CD8-positive, alpha-beta memory T cell (primary cell): Measurements from ENCODE around the gene B3GALT5. TPM values are rescaled to one million over a fixed set of nuclear protein-coding genes. Genes with fewer than 3 reads are reported as not detected.

Experiments used
- CTCF ChIA-PET: fragments of 350-600 bp; sonication (Branson Sonifier 250); formaldehyde crosslinking; loops from one replicate; lab custom pipeline; 2021; ENCODE audit warnings: antibody characterized with exemption; lab: Charles Lee
- POLR2A ChIA-PET: fragments of 350-600 bp; sonication (Branson Sonifier 250); formaldehyde crosslinking; loops from one replicate; lab custom pipeline; 2021; ENCODE audit warnings: antibody characterized with exemption; lab: Charles Lee
- DNase-seq, 5 donors: peaks; one replicate each; pipeline versions ENCODE4 v3.0.0 to v3.0.0-alpha.2; 2020 to 2022; ENCODE audit warnings: mixed read lengths in 1 of 5
- H3K27ac ChIP-seq: one replicate; pipeline ENCODE4 v1.7.0; 2013; ENCODE audit warnings: low read depth, mild to moderate bottlenecking, low read length, moderate library complexity
- H3K27me3 ChIP-seq: 2 replicates; pipeline ENCODE4 v1.7.0; 2013; ENCODE audit warnings: low read length, mild to moderate bottlenecking; ENCODE audit not compliant: insufficient read depth, poor library complexity, severe bottlenecking
- H3K36me3 ChIP-seq: 2 replicates; pipeline ENCODE4 v1.7.0; 2013; ENCODE audit warnings: mild to moderate bottlenecking, low read length, moderate library complexity; ENCODE audit not compliant: insufficient read depth
- H3K4me1 ChIP-seq: 2 replicates; pipeline ENCODE4 v1.7.0; 2013; ENCODE audit warnings: mild to moderate bottlenecking, low read length, moderate library complexity; ENCODE audit not compliant: insufficient read depth
- H3K4me3 ChIP-seq: 2 replicates; pipeline ENCODE4 v1.7.0; 2013; ENCODE audit warnings: mild to moderate bottlenecking, low read length
- H3K9me3 ChIP-seq: 2 replicates; pipeline ENCODE4 v1.7.0; 2013; ENCODE audit warnings: mild to moderate bottlenecking, low read length
- H3K27ac Mint-ChIP-seq, 8 donors: one replicate each; pipeline ENCODE4 v1.8.0; 2020 to 2021; ENCODE audit warnings: mixed read lengths in 8 of 8, mild to moderate bottlenecking in 6 of 8, inconsistent platforms in 3 of 8, moderate library complexity in 3 of 8
- H3K27me3 Mint-ChIP-seq, 2 donors: one replicate each; pipeline ENCODE4 v1.8.0; 2020 to 2021; ENCODE audit warnings: mixed read lengths in 2 of 2, mild to moderate bottlenecking in 1 of 2, moderate library complexity in 1 of 2
- H3K36me3 Mint-ChIP-seq, 3 donors: one replicate each; pipeline ENCODE4 v1.8.0; 2020 to 2021; ENCODE audit warnings: mixed read lengths in 3 of 3, inconsistent platforms in 1 of 3, mild to moderate bottlenecking in 1 of 3
- H3K4me1 Mint-ChIP-seq, 3 donors: one replicate each; pipeline ENCODE4 v1.8.0; 2020 to 2021; ENCODE audit warnings: mixed read lengths in 3 of 3, inconsistent platforms in 1 of 3, mild to moderate bottlenecking in 1 of 3
- H3K4me3 Mint-ChIP-seq, 7 donors: one replicate each; pipeline ENCODE4 v1.8.0; 2020 to 2021; ENCODE audit warnings: mixed read lengths in 7 of 7, mild to moderate bottlenecking in 6 of 7, moderate library complexity in 4 of 7, inconsistent platforms in 2 of 7
- H3K9me3 Mint-ChIP-seq, 5 donors: one replicate each; pipeline ENCODE4 v1.8.0; 2020 to 2022; ENCODE audit warnings: mixed read lengths in 5 of 5, mild to moderate bottlenecking in 3 of 5, moderate library complexity in 2 of 5, inconsistent platforms in 1 of 5
- polyA plus RNA-seq: library from polyadenylated mRNA; unstranded; fragments of 300-500 nt; fragmentation: Illumina TruSeq; gene quantifications from one replicate; pipeline ENCODE4 v1.2.3, GENCODE V29; 2021
- total RNA-seq, 2 experiments: library from RNA; stranded (reverse); gene quantifications; one replicate each; pipeline ENCODE4 v1.2.3, GENCODE V29; 2021

B3GALT5 gene
- total and polyA plus RNA-seq, 3 experiments from 2014 or later = not detected

DNA sequence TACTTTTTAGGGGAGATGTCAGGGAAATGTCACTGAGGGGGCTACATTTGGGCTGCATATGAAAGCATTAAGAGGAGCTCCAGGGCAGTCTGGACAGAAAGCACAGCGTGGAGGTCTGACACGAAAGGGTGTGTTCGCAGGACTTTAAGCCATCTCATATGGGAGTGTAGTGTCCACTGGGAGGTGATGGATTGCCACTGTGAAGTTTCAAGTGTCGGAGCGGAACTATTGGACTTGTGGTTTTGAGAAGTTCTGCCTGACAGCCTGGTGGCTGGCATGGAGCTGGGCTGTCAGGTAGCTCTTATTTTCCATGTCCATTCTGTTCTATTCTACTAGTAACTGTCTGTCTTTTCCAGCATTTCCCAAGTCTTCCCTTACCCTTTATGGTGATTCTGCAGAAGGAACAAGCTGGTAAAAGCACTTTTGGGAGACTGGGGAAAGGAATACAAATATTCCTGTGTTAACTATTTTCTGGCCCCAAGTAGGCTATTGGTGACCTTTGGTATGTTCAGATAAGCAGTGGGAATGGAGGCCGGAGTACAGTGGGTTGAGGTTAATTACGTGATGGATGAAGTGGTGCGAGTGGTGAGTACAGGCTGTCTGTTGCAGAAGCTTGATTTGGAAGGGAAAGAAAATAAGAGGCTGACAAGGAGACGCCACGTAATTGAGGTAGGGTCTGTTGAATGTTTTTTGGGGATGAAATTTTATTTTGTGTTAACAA, 19.3 kb downstream of the B3GALT5 start:
- H3K36me3 Mint-ChIP-seq = no peaks in the 10 kb centered on the region
- DNase-seq = no peak
- no peaks in the 10 kb centered on the region for H3K9me3 ChIP-seq
- no peak overlapping the region for H3K27ac ChIP-seq
- H3K4me3 ChIP-seq = no peak overlapping the region
- H3K9me3 Mint-ChIP-seq = peaks cover 0 to 4% (median 1%) of the 10 kb centered on the region in 5 donors
- no peak overlapping the region for H3K4me3 Mint-ChIP-seq
- H3K27me3 ChIP-seq = no peaks in the 10 kb centered on the region
- no peaks in the 10 kb centered on the region for H3K4me1 ChIP-seq
- H3K27ac Mint-ChIP-seq = no peak overlapping the region
- peaks cover 1 to 20% of the 10 kb centered on the region in 2 donors for H3K27me3 Mint-ChIP-seq
- H3K4me1 Mint-ChIP-seq = no peaks in the 10 kb centered on the region
- POLR2A ChIA-PET = no interaction called here
- CTCF ChIA-PET = interaction anchor here (1.0 kb wide), 1 partner anchor 10 kb away, joined by 3 read pairs; no protein-coding TSS in a partner anchor
- no peaks in the 10 kb centered on the region for H3K36me3 ChIP-seq

DNA sequence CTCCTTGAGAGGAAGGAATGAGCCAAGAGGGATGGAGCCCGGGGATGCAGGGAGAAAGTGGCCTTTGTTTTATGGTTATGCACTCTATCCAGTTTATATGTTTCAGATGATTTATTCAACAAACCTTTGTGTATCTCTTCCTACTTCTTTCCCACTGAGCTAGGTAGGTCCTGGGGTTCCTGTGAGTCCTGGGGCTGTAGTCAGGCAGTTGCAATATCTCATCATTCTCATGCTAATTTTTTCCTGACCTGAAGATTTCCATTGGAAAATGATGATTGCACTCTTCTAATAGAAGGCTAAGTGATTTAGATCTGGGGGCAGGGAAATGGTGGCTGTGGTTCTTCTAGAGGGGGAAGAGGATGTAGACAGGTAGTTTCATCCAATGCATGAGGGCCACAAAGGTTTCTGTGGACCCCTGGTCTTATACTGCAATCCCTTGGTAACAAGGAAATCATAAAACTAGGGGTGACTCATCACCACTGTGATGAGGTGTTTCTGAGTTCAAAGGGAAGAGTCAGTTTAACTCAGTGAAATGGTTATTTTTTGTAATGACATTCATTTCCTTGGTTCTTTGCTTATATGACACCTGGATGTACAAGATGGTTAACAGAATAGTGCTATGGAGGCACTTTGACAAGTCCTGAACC, 20.2 kb downstream of the B3GALT5 start:
- peaks cover 1 to 24% of the 10 kb centered on the region in 2 donors for H3K27me3 Mint-ChIP-seq
- no peaks in the 10 kb centered on the region for H3K36me3 ChIP-seq
- H3K4me3 Mint-ChIP-seq = no peak overlapping the region
- H3K27me3 ChIP-seq = no peaks in the 10 kb centered on the region
- ChIA-PET CTCF (interaction anchor here (1.0 kb wide), 1 partner anchor 9 kb away, joined by 3 read pairs; no protein-coding TSS in a partner anchor), POLR2A (no interaction called here)
- H3K36me3 Mint-ChIP-seq = no peaks in the 10 kb centered on the region
- H3K4me1 ChIP-seq = no peaks in the 10 kb centered on the region
- H3K27ac ChIP-seq = no peak overlapping the region
- H3K9me3 ChIP-seq = no peaks in the 10 kb centered on the region
- H3K27ac Mint-ChIP-seq = no peak overlapping the region
- no peak overlapping the region for H3K4me3 ChIP-seq
- peaks cover 0 to 5% (median 2%) of the 10 kb centered on the region in 5 donors for H3K9me3 Mint-ChIP-seq
- DNase-seq = no peak
- H3K4me1 Mint-ChIP-seq = no peaks in the 10 kb centered on the region

DNA sequence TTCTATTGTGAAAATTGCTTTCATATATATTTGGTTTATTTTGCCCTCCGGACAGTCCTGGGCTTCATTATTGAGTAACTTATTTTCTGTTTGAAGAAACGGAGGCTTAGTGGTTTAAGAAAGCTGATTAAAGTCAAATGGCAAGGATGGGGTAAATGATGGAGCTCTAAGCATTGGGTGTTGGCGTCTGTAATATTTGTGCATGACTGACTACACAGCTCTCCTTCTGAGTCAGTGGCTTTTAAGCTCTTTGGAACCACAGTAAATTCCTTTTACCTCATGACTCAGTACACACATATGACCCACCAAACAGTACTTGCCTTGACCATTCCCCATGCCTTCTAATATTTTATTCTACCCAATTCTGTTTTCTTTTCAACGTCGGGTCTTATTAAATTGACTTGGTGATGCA, 21.0 kb downstream of the B3GALT5 start:
- Mint-ChIP-seq H3K27me3 (peaks cover 3 to 23% of the 10 kb centered on the region in 2 donors), H3K36me3 (no peaks in the 10 kb centered on the region), H3K4me1 (no peaks in the 10 kb centered on the region), H3K9me3 (peaks cover 0 to 5% (median 2%) of the 10 kb centered on the region in 5 donors), H3K27ac (no peak overlapping the region), H3K4me3 (no peak overlapping the region)
- Histone ChIP-seq H3K4me3 (no peak overlapping the region), H3K27ac (no peak overlapping the region), H3K36me3 (no peaks in the 10 kb centered on the region), H3K9me3 (no peaks in the 10 kb centered on the region), H3K4me1 (no peaks in the 10 kb centered on the region), H3K27me3 (no peaks in the 10 kb centered on the region)
- ChIA-PET CTCF (no interaction called here), POLR2A (no interaction called here)
- DNase-seq = no peak

DNA sequence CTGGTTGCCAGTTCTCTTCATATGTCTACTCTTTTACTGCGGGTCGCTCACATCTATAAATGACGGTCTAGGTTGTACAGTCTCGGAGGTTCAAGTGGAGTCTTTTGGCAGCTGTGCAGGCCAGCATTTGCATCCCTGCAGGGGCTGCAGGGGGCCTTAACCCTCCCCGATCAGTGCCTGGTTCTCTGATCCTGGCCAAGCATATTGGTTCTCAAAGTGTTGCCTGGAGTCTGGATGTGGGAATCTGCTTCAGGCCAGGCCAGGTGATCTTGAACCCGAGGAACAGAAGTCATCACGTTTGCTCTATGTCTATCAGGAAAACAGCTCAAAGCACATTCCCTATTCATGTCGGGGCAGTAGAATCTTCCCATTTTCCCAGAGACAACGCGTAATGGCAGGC, 21.8 kb downstream of the B3GALT5 start:
- Histone ChIP-seq H3K36me3 (no peaks in the 10 kb centered on the region), H3K4me1 (no peaks in the 10 kb centered on the region), H3K9me3 (no peaks in the 10 kb centered on the region), H3K27ac (no peak overlapping the region), H3K27me3 (no peaks in the 10 kb centered on the region), H3K4me3 (no peak overlapping the region)
- Mint-ChIP-seq H3K27ac (no peak overlapping the region), H3K36me3 (no peaks in the 10 kb centered on the region), H3K9me3 (peaks cover 0 to 5% (median 2%) of the 10 kb centered on the region in 5 donors), H3K4me1 (no peaks in the 10 kb centered on the region), H3K4me3 (no peak overlapping the region), H3K27me3 (peaks cover 3 to 25% of the 10 kb centered on the region in 2 donors)
- no peak for DNase-seq
- ChIA-PET POLR2A (no interaction called here), CTCF (no interaction called here)

DNA sequence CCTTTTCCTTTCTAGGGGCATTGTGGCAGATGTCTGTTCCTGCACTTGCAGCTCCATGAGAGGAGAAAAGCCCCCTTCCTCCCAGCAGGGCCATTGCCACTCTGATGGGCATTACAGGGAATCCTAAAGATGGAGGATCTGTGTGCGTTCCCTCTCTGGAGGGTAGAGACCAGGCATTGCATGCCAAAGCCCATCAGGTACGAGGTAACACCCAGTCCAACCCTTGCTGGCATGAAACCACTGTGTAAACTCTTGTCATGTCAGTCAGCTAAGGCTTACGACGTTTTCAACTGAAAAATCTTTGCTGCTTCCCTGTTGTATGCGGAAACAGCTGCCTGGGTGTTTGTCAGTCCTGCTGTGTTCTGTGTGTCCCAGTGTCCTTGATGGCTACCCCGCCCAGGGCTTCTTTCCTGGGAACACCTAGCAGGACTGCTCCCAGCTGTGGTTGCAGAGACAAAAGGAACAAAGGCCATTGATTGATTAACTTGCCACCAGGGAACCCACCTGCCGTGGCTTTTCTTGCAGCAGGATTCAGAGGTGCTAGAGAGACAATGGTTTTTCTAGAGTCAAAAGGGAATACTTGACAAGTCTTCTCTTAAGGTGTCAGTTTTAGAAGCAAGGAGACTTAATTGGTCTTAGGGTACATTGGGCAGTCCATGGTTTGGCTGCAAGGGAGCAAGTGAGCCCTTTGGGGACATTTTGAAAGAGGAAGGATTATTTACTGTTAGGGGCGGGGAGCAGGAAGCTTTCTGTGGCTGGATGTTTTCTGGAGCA, 24.6 kb downstream of the B3GALT5 start:
- Histone ChIP-seq H3K27me3 (no peaks in the 10 kb centered on the region), H3K27ac (no peak overlapping the region), H3K4me3 (no peak overlapping the region), H3K9me3 (no peaks in the 10 kb centered on the region), H3K36me3 (no peaks in the 10 kb centered on the region), H3K4me1 (no peaks in the 10 kb centered on the region)
- ChIA-PET CTCF (no interaction called here), POLR2A (no interaction called here)
- H3K27ac Mint-ChIP-seq = no peak overlapping the region
- no peaks in the 10 kb centered on the region for H3K36me3 Mint-ChIP-seq
- peaks cover 0 to 5% (median 2%) of the 10 kb centered on the region in 5 donors for H3K9me3 Mint-ChIP-seq
- H3K4me1 Mint-ChIP-seq = no peaks in the 10 kb centered on the region
- no peak for DNase-seq
- peaks cover 3 to 17% of the 10 kb centered on the region in 2 donors for H3K27me3 Mint-ChIP-seq
- H3K4me3 Mint-ChIP-seq = peak overlapping the region in 1 of 7 donors; percentile 34

DNA sequence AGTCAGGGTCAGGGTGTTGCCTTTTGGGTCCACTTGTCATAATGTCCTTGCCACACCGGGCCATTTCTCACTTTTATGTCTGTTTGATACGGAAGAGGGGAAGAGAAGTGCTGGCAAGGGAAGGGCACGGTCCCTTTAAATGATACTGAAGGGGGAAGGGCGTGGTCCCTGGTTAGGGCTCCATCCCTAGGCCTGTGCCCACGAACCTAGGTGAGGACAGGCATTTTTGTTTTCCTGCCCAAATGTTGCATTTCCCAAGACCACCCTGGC, 25.2 kb downstream of the B3GALT5 start:
- Histone ChIP-seq H3K27me3 (no peaks in the 10 kb centered on the region), H3K4me3 (no peak overlapping the region), H3K27ac (no peak overlapping the region), H3K4me1 (no peaks in the 10 kb centered on the region), H3K36me3 (no peaks in the 10 kb centered on the region), H3K9me3 (no peaks in the 10 kb centered on the region)
- Mint-ChIP-seq H3K9me3 (peaks cover 0 to 5% (median 2%) of the 10 kb centered on the region in 5 donors), H3K4me1 (no peaks in the 10 kb centered on the region), H3K36me3 (no peaks in the 10 kb centered on the region), H3K4me3 (peak overlapping the region in 1 of 7 donors; percentile 34), H3K27me3 (peaks cover 3 to 17% of the 10 kb centered on the region in 2 donors), H3K27ac (no peak overlapping the region)
- POLR2A ChIA-PET = no interaction called here
- no peak for DNase-seq
- CTCF ChIA-PET = no interaction called here

DNA sequence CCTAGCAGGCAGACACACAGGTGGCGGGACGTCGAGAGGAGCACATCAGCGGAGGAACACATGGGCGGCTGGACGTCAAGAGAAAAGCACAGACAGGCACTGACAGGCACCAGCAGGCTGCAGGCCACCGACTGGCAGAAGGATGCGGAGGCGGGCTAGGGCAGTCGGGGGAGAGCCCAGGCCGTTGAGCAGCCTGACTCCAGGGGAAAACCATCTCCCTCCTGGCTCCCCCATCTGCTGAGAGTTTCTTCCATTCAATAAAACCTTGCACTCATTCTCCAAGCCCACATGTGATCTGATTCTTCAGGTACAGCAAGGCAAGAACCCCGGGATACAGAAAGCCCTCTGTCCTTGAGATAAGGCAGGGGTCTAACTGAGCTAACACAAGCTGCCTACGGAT, 25.5 kb downstream of the B3GALT5 start:
- H3K4me3 ChIP-seq = no peak overlapping the region
- DNase-seq = no peak
- ChIA-PET POLR2A (no interaction called here), CTCF (no interaction called here)
- Mint-ChIP-seq H3K4me3 (no peak overlapping the region), H3K36me3 (no peaks in the 10 kb centered on the region), H3K27ac (peak overlapping the region in 1 of 8 donors; percentile 43), H3K4me1 (no peaks in the 10 kb centered on the region), H3K27me3 (peaks cover 3 to 17% of the 10 kb centered on the region in 2 donors), H3K9me3 (peaks cover 0 to 5% (median 2%) of the 10 kb centered on the region in 5 donors)
- H3K27ac ChIP-seq = no peak overlapping the region
- no peaks in the 10 kb centered on the region for H3K27me3 ChIP-seq
- no peaks in the 10 kb centered on the region for H3K9me3 ChIP-seq
- no peaks in the 10 kb centered on the region for H3K36me3 ChIP-seq
- H3K4me1 ChIP-seq = no peaks in the 10 kb centered on the region

DNA sequence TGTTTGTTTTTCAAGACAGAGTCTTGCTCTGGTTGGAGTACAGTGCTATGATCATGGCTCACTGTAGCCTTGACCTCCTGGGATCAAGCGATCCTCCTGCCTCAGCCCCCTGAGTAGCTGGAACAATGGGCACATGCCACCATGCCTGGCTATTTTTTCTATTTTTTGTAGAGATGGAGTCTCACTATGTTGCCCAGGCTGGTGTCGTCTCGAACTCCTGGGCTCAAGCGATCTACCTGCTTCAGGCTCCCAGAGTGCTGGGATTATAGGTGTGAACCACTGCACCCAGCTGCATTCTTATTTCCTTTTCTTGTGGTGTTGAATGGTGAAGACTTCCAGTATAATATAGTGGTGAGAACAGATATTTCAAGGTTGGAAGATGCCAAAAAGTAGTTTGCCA, 28.0 kb downstream of the B3GALT5 start:
- Mint-ChIP-seq H3K4me1 (no peaks in the 10 kb centered on the region), H3K36me3 (no peaks in the 10 kb centered on the region), H3K9me3 (peaks cover 0 to 5% (median 0%) of the 10 kb centered on the region in 5 donors), H3K27ac (no peak overlapping the region), H3K27me3 (peaks cover 3 to 17% of the 10 kb centered on the region in 2 donors), H3K4me3 (no peak overlapping the region)
- Histone ChIP-seq H3K36me3 (no peaks in the 10 kb centered on the region), H3K9me3 (no peaks in the 10 kb centered on the region), H3K4me3 (no peak overlapping the region), H3K4me1 (no peaks in the 10 kb centered on the region), H3K27me3 (no peaks in the 10 kb centered on the region), H3K27ac (no peak overlapping the region)
- no peak for DNase-seq
- ChIA-PET POLR2A (no interaction called here), CTCF (no interaction called here)
